ENCODE measurements around the gene WWC1. TPM values are rescaled to one million over a fixed set of nuclear protein-coding genes. Genes with fewer than 3 reads are reported as not detected.

The WWC1 gene
- total RNA-seq, 1 experiment from 2014 or later = 52.6 TPM

GRCh38 chr5:168356171-168356570 lies 64.7 kb downstream of the WWC1 start (continued):
- TF ChIP-seq ZBTB33 (IDR thresholded peaks at IDR 0.05; ENCODE audit: extremely low read depth, insufficient replicate concordance, low read length) = no peak
- TF ChIP-seq CEBPB (IDR thresholded peaks at IDR 0.05; ENCODE audit: low read depth) = no peak
- TF ChIP-seq SRF (IDR thresholded peaks at IDR 0.05; ENCODE audit: low read depth) = no peak
- no peak for TF ChIP-seq FOSL1 (IDR thresholded peaks at IDR 0.05; ENCODE audit: low read depth)
- no peak for TF ChIP-seq EZH2phosphoT487 (IDR thresholded peaks at IDR 0.05; ENCODE audit: borderline replicate concordance)
- TF ChIP-seq TCF7L2 (IDR thresholded peaks at IDR 0.05; ENCODE audit: borderline replicate concordance, extremely low read depth, insufficient read depth, insufficient read length) = no peak
- no peak for TF ChIP-seq SP1 (IDR thresholded peaks at IDR 0.05; ENCODE audit: low read depth)
- TF ChIP-seq, protein P1, sequence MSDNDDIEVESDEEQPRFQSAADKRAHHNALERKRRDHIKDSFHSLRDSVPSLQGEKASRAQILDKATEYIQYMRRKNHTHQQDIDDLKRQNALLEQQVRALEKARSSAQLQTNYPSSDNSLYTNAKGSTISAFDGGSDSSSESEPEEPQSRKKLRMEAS (IDR thresholded peaks at IDR 0.05) = no peak
- TF ChIP-seq CBX3 (IDR thresholded peaks at IDR 0.05; ENCODE audit: low read depth) = no peak
- TF ChIP-seq ZNF274 (IDR thresholded peaks at IDR 0.05; ENCODE audit: low read depth, low read length) = no peak
- TF ChIP-seq POLR2A (IDR thresholded peaks at IDR 0.05; ENCODE audit: borderline replicate concordance, extremely low read depth, insufficient read depth, insufficient read length) = no peak
- no peak for TF ChIP-seq SIN3A (IDR thresholded peaks at IDR 0.05; ENCODE audit: low read depth)

DNA sequence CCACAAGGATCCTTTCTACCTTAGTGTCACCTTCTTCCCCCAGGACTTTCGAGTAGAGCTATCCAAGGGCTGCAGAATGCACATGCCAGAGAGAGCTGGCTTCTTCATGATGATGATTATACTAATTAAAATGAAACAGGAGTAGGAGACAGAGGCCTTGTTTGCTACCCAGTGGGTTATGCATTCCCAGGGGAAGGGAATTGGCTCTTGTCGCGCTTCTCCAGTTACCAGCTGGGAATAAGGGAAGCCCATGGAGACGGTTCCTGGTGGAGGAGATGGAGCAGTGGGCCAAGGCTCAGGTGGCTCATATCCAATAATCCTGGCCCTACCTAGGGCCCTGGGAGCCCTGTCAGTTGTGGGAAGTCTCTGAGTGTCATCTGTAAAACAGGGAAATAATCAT lies 65.1 kb downstream of the WWC1 start:
- Histone ChIP-seq H3K4me1 (ENCODE audit: control insufficient read depth in 1 of 2, insufficient read depth in 2 of 2, low read length in 2 of 2) (peaks cover 26 to 69% of the 10 kb centered on the region in 2 experiments), H3K9ac (ENCODE audit: low read length) (no peak overlapping the region), H3K36me3 (ENCODE audit: control insufficient read depth in 1 of 2, insufficient read depth in 2 of 2, low read length in 2 of 2) (no peaks in the 10 kb centered on the region), H3K27ac (ENCODE audit: low read depth, low read length) (no peak overlapping the region), H3K79me2 (ENCODE audit: insufficient read depth, low read length) (peaks cover 90% of the 10 kb centered on the region), H3K4me3 (replicated peaks in 1 of 2; ENCODE audit: low read depth in 1 of 2, low read length in 2 of 2) (no peak overlapping the region), H3K9me2 (ENCODE audit: insufficient read depth) (no peaks in the 10 kb centered on the region), H3K4me2 (ENCODE audit: low read length) (no peak overlapping the region), H3K9me3 (ENCODE audit: control insufficient read depth in 1 of 2, insufficient read depth in 1 of 2, low read depth in 1 of 2, low read length in 2 of 2) (no peaks in the 10 kb centered on the region), H4K20me1 (ENCODE audit: insufficient read depth) (peaks cover 4% of the 10 kb centered on the region; the same call in 1 of the 2 replicates), H3K27me3 (ENCODE audit: insufficient read depth, low read length) (no peaks in the 10 kb centered on the region), H2AFZ (ENCODE audit: low read depth, low read length, poor library complexity, severe bottlenecking) (no peak overlapping the region)
- TF ChIP-seq ZBTB33 (IDR thresholded peaks at IDR 0.05; ENCODE audit: extremely low read depth, insufficient replicate concordance, low read length) = no peak
- TF ChIP-seq, protein P1 (IDR thresholded peaks at IDR 0.05) = no peak
- no peak for TF ChIP-seq ELF1 (IDR thresholded peaks at IDR 0.05; ENCODE audit: borderline replicate concordance, low read depth)
- no peak for TF ChIP-seq EZH2phosphoT487 (IDR thresholded peaks at IDR 0.05; ENCODE audit: borderline replicate concordance)
- TF ChIP-seq CBX3 (IDR thresholded peaks at IDR 0.05; ENCODE audit: low read depth) = no peak
- TF ChIP-seq SIN3A (IDR thresholded peaks at IDR 0.05; ENCODE audit: low read depth) = no peak
- TF ChIP-seq POLR2A (IDR thresholded peaks at IDR 0.05; ENCODE audit: borderline replicate concordance, extremely low read depth, insufficient read depth, insufficient read length) = no peak
- no peak for TF ChIP-seq ZNF274 (IDR thresholded peaks at IDR 0.05; ENCODE audit: low read depth, low read length)
- no peak for TF ChIP-seq REST (IDR thresholded peaks at IDR 0.05; ENCODE audit: low read depth)
- no peak for TF ChIP-seq YY1 (IDR thresholded peaks at IDR 0.05; ENCODE audit: extremely low read depth, insufficient replicate concordance, low read depth, low read length)
- no peak for TF ChIP-seq SP1 (IDR thresholded peaks at IDR 0.05; ENCODE audit: low read depth)
- DNase-seq (ENCODE audit: low read depth, low spot score) (no peak), ATAC-seq (no peak)
- CTCF ChIA-PET = no interaction called here
- BruUV-seq (replicated peaks) = no TSS peak
- POLR2A ChIA-PET = no interaction called here
- intact Hi-C loops (cut with micrococcal nuclease) = no loop called here
- RAD21 ChIA-PET (ENCODE audit: low non-redundant PET in 1 of 2, low total read pairs in 2 of 2, uncharacterized antibody in 2 of 2, unreplicated experiment in 2 of 2) = no interaction called here
